GM12878 (cell line): Measurements from ENCODE around the gene SANBR. TPM values are rescaled to one million over a fixed set of nuclear protein-coding genes. Genes with fewer than 3 reads are reported as not detected.

ENCODE experiments used
- polyA plus RNA-seq, 11 experiments: library from polyadenylated mRNA; depleted of rRNA in 4 of 11; unstranded in 6 of 11; stranded (reverse) in 5 of 11; fragments of >200 nt; fragmentation: Nextera tagmentation in 4 of 11; fragmentation: Illumina TruSeq in 1 of 11; extraction: Ambion mirVana in 4 of 11; extraction: Trizol in 1 of 11; gene quantifications; 1 replicate in 1 of 11; 2 replicates in 10 of 11; pipeline versions ENCODE4 v1.2.1 to v1.2.3, GENCODE V29; 2011 to 2016; ENCODE audit warnings: inconsistent platforms in 2 of 11, missing spikeins in 2 of 11, low read depth in 1 of 11
- total RNA-seq, 4 experiments: library from RNA; depleted of rRNA in 3 of 4; stranded (reverse); fragments of >200 nt in 3 of 4; fragmentation: Illumina TruSeq in 1 of 4; extraction: Trizol in 1 of 4; gene quantifications; 2 replicates each; pipeline versions ENCODE4 v1.2.1 to v1.2.3, GENCODE V29; 2013 to 2021

The SANBR gene
- total and polyA plus RNA-seq, 10 of the 15 experiments (the other 5 are each of a cell fraction or from before 2014, with no cell fraction given): 2.2 to 11.0 (median 7.0) TPM

Other genes starting within 250 kb of the SANBR start
- gene REL, start 184.3 kb upstream of the SANBR start, total RNA-seq (2014; rRNA removed): 35.5 and 41.1 TPM in 2 replicates
- 48.9 and 53.0 TPM in 2 replicates for gene REL, start 184.3 kb upstream of the SANBR start, total RNA-seq (2014; rRNA removed; fragmentation: Illumina TruSeq; extraction: Trizol)
- 49.3 and 52.4 TPM in 2 replicates for gene REL, start 184.3 kb upstream of the SANBR start, total RNA-seq (2021)
- gene REL, start 184.3 kb upstream of the SANBR start, polyA plus RNA-seq (2011; rRNA removed): 27.8 and 35.1 TPM in 2 replicates
- gene REL, start 184.3 kb upstream of the SANBR start, polyA plus RNA-seq (2014; fragmentation: Illumina TruSeq; extraction: Trizol): 47.5 and 56.1 TPM in 2 replicates
- 10 to 100 TPM in 1 of 2 experiments, 1 to 10 TPM in 1; 6.3 to 17.7 TPM for gene REL, start 184.3 kb upstream of the SANBR start, polyA plus RNA-seq (2014; fragmentation: Nextera tagmentation; extraction: Ambion mirVana)
- 20.2 and 25.4 TPM in 2 replicates for gene REL, start 184.3 kb upstream of the SANBR start, polyA plus RNA-seq (2014; rRNA removed)
- 10 to 100 TPM; 21.9 to 25.4 TPM for gene REL, start 184.3 kb upstream of the SANBR start, polyA plus RNA-seq (2016; fragmentation: Nextera tagmentation; extraction: Ambion mirVana)
- 20.7 and 26.0 TPM in 2 replicates for gene PEX13, start 48.2 kb upstream of the SANBR start, total RNA-seq (2014; rRNA removed)
- 18.2 and 18.6 TPM in 2 replicates for gene PEX13, start 48.2 kb upstream of the SANBR start, total RNA-seq (2014; rRNA removed; fragmentation: Illumina TruSeq; extraction: Trizol)
- gene PEX13, start 48.2 kb upstream of the SANBR start, total RNA-seq (2021): 17.1 and 18.7 TPM in 2 replicates
- 27.6 and 30.9 TPM in 2 replicates for gene PEX13, start 48.2 kb upstream of the SANBR start, polyA plus RNA-seq (2011; rRNA removed)
- 11.5 and 11.9 TPM in 2 replicates for gene PEX13, start 48.2 kb upstream of the SANBR start, polyA plus RNA-seq (2014; fragmentation: Illumina TruSeq; extraction: Trizol)
- 1 to 10 TPM; 2.6 to 4.9 TPM for gene PEX13, start 48.2 kb upstream of the SANBR start, polyA plus RNA-seq (2014; fragmentation: Nextera tagmentation; extraction: Ambion mirVana)
- gene PEX13, start 48.2 kb upstream of the SANBR start, polyA plus RNA-seq (2014; rRNA removed): 14.9 and 15.2 TPM in 2 replicates
- 10 to 100 TPM; 22.0 to 22.6 TPM for gene PEX13, start 48.2 kb upstream of the SANBR start, polyA plus RNA-seq (2016; fragmentation: Nextera tagmentation; extraction: Ambion mirVana)
- gene PUS10, start 47.6 kb upstream of the SANBR start, total RNA-seq (2014; rRNA removed): 13.4 and 14.8 TPM in 2 replicates
- 17.0 TPM in 2 replicates for gene PUS10, start 47.6 kb upstream of the SANBR start, total RNA-seq (2014; rRNA removed; fragmentation: Illumina TruSeq; extraction: Trizol)
- gene PUS10, start 47.6 kb upstream of the SANBR start, total RNA-seq (2021): 11.9 and 12.6 TPM in 2 replicates
- 13.9 and 18.0 TPM in 2 replicates for gene PUS10, start 47.6 kb upstream of the SANBR start, polyA plus RNA-seq (2011; rRNA removed)
- gene PUS10, start 47.6 kb upstream of the SANBR start, polyA plus RNA-seq (2014; fragmentation: Illumina TruSeq; extraction: Trizol): 13.3 and 19.9 TPM in 2 replicates
- 1 to 10 TPM; 9.1 to 9.8 TPM for gene PUS10, start 47.6 kb upstream of the SANBR start, polyA plus RNA-seq (2014; fragmentation: Nextera tagmentation; extraction: Ambion mirVana)
- gene PUS10, start 47.6 kb upstream of the SANBR start, polyA plus RNA-seq (2014; rRNA removed): 8.4 and 12.8 TPM in 2 replicates
- gene PUS10, start 47.6 kb upstream of the SANBR start, polyA plus RNA-seq (2016; fragmentation: Nextera tagmentation; extraction: Ambion mirVana): 10 to 100 TPM; 12.2 to 14.9 TPM
- 3.8 and 6.1 TPM in 2 replicates for gene C2orf74, start 96.3 kb downstream of the SANBR start, total RNA-seq (2014; rRNA removed)
- gene C2orf74, start 96.3 kb downstream of the SANBR start, total RNA-seq (2014; rRNA removed; fragmentation: Illumina TruSeq; extraction: Trizol): 14.9 and 16.1 TPM in 2 replicates
- 4.7 and 5.6 TPM in 2 replicates for gene C2orf74, start 96.3 kb downstream of the SANBR start, total RNA-seq (2021)
- 9.8 and 18.8 TPM in 2 replicates for gene C2orf74, start 96.3 kb downstream of the SANBR start, polyA plus RNA-seq (2011; rRNA removed)
- 15.6 and 19.1 TPM in 2 replicates for gene C2orf74, start 96.3 kb downstream of the SANBR start, polyA plus RNA-seq (2014; fragmentation: Illumina TruSeq; extraction: Trizol)
- gene C2orf74, start 96.3 kb downstream of the SANBR start, polyA plus RNA-seq (2014; fragmentation: Nextera tagmentation; extraction: Ambion mirVana): 10 to 100 TPM; 25.0 TPM
- gene C2orf74, start 96.3 kb downstream of the SANBR start, polyA plus RNA-seq (2014; rRNA removed): 10.2 and 10.8 TPM in 2 replicates
- 10 to 100 TPM; 15.5 to 16.3 TPM for gene C2orf74, start 96.3 kb downstream of the SANBR start, polyA plus RNA-seq (2016; fragmentation: Nextera tagmentation; extraction: Ambion mirVana)